ENCODE results near the gene FRMPD4.
"Not testable (repeated sequence)": the region's sequence is repeated elsewhere in the genome, so short reads cannot be mapped to it uniquely, and the experiment has no call there.

The FRMPD4 gene

DNA sequence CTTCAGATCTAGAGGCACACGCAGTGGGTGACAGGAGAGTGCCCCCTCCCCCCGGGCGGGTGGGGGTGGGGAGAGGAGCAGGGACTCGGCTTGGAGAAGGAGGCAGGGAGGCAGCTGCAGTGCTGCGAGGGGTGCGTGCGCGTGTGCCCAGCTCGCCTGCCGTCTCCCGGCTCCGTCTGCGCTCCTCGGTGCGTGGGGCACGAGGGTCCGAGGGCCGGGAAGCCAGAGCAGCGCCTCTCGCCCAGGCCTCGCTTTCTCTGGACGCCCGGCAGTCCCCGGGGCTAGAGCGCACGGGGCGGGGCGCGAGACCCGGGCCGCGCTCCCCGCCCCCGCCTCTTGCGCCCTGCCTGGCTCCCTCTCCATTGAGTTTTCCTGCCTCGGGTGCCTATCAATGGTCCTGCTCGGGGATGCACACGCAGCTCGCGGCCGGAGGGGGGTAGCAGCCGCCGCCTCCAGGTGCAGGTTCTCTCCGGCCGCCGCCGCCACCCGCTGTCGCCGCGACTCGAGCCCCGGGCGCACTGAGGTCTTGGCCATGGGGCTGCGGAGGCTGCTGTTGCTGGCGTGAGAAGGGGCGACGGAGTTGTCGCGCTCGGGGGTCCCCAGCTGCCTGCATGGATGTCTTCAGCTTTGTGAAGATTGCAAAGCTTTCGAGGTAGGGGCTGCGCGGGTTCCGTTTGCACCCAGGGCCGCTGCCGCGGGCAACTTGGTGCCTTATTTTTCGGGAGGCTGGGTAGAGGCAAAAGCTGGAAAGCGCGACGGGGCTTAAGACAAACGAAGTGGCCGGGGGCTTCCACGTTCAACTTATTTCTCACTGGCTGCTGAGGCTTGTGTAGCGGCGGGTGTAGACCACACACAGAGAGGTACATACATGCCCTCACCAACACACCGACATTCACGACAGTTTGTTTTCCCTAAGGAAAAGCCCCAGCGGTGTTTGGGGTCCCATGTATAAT lies at the start of gene FRMPD4:
Gene FRMPD4, plus strand, starts transcription at position 113 of the 953 bp plus-strand sequence. Its CDS starts 499 bp downstream, at position 612.
- no peak for DNase-seq (ENCODE audit: low spot score)

DNA sequence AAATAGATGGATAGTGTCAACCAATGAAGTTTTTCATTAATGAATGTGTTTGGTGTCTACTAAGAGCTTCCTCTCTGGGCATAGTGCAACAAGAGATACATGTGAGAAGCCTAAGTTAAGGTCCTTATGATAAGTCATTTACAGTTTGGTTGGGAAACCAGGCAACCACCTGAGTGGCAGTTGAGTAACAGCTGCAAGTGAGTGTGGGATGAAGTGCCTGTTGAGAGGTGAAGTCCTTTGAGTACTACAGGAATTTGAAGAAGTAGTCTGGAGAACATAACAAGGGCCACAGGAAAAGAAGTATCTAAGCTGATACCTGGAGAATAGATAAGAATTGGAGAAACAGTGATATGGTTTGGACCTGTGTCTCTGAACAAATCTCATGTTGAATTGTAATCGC lies 48.5 kb upstream of the FRMPD4 start:
- DNase-seq (ENCODE audit: low spot score): no peak

DNA sequence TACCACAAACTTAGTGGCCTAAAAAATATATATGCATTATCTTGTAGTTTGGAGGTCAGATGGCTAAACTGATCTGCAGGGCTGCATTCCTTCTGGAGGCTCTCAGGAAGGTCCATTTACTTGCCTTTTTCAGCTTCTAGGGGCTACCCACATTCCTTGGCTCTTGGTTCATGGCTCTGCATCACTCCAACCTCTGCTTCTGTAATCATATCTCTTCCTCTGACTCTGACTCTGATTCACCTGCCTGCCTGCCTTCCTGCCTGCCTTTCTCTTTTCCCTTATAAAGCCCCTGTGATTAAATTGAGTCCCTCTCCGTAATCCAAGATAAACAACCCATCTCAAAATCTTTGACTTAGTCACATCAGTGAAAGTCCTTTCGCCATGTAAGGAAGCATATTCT lies 25.0 kb upstream of the FRMPD4 start:
- DNase-seq (ENCODE audit: low spot score): no peak

DNA sequence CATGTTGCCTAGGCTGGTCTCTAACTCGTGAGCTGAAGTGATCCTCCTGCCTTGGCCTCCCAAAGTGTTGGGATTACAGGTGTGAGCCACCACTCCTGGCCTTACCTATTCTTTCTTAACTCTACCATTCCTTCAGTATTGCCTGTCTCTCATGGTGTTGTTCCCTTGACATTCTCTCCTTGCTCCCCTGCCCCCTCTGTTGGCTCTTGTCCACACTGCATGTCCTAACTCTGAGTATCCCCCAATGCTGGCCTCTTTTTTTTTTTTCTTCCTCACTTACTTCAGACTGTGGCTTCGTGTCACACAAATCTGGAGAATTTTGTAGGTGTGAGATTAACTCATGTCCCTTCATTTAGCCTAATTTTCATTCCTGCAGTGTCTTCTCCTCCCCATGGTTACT lies 22.9 kb upstream of the FRMPD4 start:
- DNase-seq (ENCODE audit: low spot score): no peak

DNA sequence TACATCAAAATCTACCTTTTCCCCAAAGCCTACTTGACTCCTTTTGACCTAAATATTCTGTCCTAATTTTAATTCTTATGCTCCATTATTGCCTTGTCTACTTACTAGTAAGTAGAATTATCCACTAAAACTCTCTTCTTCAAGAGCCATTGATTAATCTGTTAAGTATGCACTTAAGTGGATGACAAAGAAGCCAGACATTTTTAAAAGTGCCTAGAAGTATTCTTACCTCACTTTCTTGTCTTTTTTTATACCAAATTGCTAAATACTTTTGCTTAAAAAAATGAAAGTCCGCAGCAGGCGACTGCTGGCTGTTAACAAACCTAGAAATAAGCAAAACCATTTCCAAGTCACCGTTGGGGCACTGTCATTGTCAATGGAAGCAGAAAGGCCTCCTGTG lies 20.1 kb upstream of the FRMPD4 start:
- DNase-seq (ENCODE audit: low spot score): no peak

DNA sequence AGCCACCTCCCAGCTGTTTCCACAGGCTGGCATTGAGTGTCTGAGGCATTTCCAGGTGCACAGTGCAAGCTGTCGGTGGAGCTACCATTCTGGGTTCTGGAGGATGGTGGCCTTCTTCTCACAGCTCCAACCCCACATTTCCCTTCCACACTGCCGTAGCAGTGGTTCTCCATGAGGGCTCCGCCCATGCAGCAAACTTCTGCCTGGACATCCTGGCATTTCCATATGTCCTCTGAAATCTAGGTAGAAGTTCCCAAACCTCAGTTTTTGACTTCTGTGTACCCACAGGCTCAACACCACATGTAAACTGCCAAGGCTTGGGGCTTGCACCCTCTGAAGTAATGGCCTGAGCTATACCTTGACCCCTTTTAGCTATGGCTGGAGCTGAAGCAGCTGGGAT lies 10.3 kb upstream of the FRMPD4 start:
- DNase-seq (ENCODE audit: low spot score): no peak

DNA sequence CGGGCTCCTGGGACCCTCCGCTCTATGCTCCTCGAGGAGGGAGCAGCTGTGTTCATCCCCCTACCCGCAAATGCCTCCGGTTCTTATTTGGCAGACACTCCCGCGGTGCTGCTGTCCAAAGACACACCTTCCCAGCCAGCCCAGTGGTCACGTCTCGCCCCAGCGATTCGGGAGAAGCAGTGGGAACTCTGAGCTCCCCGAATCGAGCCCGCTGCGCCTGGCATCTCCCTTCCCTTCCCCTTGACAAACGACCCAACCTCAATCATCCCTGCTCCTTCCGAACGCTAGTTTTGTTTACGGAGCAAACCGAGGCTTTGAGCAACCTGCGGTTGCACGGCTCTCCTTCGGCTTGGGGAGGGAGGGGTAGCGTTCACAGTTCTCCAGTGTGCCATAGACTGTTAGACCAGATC lies 317 bp upstream of the FRMPD4 start:
- DNase-seq (ENCODE audit: low spot score): no peak

DNA sequence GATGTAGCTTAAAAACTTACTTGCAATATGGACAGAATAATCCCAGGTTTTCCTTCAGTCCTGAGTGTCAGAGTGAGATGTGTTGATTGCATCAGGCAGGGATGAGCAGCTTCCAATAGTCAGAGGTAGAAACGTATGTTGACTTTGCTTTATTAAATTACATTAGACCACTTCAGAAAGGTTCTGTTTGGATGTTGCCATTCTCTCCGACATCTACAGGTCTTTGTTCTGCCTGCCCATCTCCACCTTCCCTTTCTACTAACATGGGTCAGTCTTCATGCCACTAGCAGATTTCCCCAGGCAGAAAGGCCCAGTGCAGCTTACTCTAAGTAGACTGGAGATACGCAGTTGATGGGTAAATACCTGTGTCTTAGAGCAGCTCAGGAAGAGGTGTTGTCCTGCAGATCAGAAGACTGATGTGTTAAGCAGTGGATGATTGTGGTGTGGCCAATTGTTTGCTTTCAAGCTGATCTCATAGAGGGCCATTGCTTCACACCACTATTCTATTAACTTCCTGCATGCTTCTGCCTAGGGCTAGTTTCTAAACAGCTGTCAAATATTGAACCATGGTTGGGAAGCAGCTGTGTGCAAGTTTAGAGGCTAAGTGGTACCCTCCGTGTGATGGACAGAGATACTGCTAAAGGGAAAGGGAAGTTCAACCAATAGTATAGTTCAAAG lies 1.8 kb downstream of the FRMPD4 start:
- no peak for DNase-seq (ENCODE audit: low spot score)

DNA sequence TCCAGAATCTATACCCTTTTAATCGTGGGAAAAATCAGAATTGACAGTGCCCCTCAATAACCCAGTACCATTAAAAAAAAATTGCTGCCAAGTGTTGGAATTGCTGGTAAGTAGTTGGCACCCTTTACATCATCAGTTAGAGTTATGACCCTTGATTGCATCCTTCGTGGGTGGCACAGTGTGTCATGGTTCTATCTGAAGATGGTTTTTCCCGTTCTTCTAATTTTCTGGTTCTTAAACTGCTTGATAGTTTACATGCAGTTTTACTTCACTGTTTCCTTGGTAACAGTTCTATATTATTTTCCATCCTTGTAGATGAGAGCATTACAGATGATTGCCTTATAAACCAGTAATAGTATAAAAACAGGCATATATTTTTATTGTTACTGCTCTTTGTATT lies 3.2 kb downstream of the FRMPD4 start:
- no peak for DNase-seq (ENCODE audit: low spot score)

DNA sequence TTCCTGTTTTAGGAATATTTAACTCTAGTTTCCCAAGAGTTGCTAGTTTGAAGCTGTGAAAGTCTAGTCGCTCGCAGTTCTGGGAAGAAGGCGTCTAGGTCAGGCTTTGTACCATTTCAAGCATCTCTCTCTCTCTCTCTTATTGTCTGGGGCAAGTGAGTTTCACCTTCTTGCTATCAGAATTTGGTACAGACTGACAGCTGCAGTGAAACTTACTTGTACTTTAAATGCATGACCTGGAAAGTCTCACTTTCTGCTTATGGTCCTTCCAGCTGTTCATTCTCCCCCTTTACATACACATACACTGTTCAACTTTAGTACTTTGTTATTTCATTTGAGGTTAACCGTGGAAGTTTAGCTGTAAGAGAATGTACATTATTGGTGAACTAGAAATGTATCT lies 4.4 kb downstream of the FRMPD4 start:
- DNase-seq (ENCODE audit: low spot score): no peak

DNA sequence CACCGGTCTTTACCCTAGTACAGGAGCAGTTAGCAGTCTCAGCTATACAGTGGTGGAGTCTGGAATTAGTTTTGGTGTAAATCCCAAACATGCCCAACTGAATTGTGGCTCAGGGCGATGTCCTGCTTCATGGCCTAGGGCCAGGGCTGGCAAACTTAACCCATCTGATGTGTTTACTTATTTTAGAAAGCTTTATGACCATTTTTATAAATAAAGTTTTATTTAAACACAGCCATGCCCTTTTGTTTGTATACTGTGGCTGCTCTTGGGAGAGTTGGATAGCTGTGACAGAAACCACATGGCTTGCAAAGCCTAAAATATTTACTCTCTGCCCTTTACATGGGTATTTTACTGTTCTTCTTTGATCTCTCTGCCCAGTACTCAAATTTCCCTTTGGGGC lies 7.1 kb downstream of the FRMPD4 start:
- no peak for DNase-seq (ENCODE audit: low spot score)

DNA sequence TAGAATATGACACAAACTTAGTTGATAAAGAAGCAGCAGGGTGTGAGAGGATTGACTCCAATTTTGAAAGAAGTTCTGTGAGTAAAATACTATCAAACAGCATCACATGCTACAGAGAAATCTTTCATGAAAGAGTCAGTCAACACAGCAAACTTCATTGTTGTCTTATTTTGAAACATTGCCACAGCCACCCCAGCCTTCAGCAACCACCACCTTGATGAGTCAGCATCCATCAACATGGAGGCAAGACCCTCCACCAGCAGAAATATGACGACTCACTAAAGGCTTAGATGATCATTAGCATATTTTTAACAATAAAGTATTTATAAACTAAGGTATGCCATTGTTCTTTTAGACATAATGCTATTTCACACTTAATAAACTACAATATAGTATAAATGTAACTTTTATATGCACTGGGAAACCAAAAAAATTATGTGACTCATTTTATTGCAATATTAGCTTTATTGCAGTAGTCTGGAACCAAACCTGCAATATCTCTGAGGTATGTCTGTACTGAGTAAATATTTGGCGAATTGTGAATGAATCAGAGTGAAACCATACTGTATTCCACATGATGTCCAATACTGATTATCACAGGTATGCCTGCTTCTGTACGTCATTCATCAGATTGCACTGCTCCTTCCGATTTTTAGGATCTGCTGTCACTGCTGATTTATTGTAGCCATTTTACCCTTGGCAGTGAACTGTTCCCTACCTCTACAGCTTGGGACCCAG lies 11.6 kb downstream of the FRMPD4 start:
- DNase-seq (ENCODE audit: low spot score): no peak

DNA sequence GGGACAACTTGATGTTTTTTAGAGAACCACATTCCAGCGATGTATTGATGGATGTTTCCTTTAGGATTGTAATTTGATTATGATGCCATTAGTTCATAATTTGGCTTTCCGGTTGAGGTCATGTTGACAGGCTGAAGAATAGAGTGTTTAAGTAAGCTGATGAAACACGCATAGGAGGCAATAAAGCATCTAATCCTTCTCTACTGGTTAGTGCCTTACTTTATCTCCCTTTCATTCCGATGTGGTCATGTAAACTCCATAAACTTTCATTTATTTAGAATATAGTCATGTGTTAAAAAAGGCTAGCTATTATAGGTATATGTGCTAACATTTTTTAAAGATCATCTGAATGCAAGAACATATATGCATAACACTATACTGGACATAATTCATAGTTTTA lies 15.0 kb downstream of the FRMPD4 start:
- no peak for DNase-seq (ENCODE audit: low spot score)

DNA sequence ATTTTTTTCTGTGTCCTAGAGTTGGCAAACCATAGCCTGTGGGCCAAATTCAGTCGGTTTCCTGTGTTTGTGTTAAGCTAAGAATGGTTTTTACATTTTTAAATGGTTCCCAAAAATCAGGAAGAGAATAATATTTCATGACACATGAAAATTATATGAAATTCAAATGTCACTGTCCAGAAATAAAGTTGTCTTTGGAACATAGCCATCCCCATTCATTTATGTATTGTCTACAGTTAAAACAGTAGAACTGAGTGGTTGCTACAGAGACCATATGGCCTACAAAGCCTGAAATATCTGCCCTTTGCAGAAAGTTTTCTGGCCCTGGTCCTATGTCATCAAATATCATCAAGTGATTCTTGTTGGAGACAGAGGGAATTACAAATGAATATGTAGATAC lies 15.5 kb downstream of the FRMPD4 start:
- no peak for DNase-seq (ENCODE audit: low spot score)

DNA sequence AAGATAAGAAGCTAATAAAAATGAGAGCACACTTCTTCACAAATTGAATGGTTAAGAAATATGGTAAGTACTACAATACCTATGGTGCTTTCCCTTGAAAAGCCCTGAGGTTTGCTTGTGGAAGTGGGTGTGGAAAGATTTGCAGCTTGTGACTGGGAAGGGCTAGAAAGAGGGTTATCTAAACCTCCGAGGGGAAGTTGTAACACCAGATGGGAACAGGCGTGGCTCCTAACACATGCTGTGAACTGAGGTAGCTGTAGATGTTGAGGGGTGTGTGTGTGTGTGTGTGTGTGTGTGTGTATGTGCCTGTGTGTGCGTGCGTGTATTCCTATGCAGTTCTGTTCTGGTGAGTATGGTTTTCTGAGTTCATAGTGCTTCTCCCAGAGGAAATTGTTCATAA lies 21.5 kb downstream of the FRMPD4 start:
- no peak for DNase-seq (ENCODE audit: low spot score)

DNA sequence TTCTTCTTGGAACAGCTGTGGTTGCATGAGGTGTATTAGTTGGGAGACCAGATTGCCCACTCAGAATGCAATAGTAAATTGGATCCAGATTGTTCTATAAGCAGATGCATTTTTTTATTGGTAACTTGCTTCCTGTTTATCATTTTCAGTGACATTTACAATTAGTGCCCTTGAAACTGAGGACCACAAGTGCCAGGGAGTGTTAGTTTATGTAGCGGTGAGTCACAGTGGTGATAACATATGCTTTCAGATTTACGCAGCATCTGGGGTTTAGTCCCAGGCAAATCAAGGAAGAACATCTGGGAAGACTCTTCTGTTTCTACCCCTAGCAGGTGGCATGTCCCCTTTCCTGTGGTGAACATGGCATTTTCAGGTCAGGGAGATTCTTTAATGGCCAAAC lies 24.1 kb downstream of the FRMPD4 start:
- no peak for DNase-seq (ENCODE audit: low spot score)

DNA sequence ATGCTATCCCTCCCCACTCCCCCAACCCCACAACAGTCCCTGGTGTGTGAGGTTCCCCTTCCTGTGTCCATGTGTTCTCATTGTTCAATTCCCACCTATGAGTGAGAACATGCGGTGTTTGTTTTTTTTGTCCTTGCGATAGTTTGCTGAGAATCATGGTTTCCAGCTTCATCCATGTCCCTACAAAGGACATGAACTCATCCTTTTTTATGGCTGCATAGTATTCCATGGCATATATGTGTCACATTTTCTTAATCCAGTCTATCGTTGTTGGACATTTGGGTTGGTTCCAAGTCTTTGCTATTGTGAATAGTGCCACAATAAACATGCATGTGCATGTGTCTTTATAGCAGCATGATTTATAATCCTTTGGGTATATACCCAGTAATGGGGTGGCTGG lies 25.9 kb downstream of the FRMPD4 start:
- not testable (repeated sequence) for DNase-seq (ENCODE audit: low spot score)

DNA sequence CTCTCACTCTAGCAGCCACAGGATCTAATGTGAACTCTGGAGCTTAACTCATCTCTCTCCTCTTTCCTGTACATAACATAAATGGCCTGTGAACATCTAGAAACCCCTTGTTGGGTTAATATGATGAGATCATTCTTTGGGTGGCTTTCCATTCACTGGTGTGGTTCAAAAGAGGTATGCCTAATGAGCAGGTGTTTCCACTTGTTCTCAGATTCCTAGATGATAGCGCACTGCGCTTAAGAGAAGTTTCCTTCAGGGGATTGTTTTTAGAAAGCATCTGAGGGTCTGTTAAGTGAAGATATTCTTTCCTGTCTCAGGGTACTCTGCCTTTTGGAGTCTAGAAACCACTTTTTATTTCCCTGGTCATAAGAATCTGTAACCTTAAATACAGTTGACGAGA lies 32.5 kb downstream of the FRMPD4 start:
- DNase-seq (ENCODE audit: low spot score): no peak

DNA sequence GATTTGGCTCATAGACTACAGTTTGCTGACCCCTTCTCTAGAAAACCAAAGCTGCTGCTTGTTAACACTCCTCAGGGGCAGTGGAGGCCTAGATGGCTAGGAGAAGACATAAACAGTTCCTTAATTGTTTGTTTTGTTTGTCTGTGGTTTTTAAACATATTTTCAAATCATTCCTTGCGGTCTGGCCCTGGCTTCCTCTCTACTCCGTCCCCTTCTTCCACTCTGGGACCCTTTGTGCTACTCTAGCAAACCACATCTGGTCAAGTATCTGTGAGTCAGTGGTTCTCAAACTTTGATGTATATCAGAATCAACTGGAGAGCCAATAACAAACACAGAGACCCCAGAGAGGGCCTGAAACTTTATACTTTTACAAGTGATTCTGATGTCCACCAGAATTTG lies 36.1 kb downstream of the FRMPD4 start:
- DNase-seq (ENCODE audit: low spot score): no peak

DNA sequence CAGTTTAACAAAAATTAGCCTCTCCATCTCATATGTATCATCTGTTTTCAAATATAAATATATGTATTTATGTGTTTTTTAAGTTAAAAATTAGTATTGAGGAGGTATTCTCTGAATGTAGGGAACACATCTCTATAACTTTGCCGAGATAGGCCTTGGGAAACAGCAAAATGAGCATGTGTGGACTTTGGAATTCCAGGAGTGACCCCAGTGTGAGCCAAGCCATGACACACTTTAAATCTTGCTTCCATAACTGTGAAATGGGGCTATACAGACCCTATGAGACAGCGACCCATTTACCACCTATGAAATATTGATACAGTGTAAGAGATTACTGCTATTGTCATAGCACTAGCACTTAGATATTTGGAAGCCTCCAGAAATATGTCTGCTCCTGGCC lies 58.8 kb downstream of the FRMPD4 start:
- no peak for DNase-seq (ENCODE audit: low spot score)

DNA sequence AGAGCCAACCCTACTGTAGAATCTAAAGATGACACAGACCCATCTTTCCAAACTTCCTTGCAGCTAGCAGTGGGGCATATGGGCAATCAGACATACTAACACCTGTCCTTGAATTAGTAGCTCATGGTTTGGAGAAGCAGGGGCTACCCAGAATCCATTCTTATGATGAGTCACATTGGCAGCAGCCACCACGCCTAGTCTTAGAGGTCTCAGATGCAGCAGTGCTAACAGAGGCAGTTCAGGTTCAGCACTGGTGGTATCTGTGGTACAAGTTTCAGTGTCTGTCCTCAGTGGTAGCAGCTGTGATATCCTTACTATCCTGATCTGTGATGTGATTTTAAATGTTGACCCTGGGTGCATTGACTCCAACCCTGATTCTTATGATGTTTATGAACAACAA lies 68.1 kb downstream of the FRMPD4 start:
- no peak for DNase-seq (ENCODE audit: low spot score)

DNA sequence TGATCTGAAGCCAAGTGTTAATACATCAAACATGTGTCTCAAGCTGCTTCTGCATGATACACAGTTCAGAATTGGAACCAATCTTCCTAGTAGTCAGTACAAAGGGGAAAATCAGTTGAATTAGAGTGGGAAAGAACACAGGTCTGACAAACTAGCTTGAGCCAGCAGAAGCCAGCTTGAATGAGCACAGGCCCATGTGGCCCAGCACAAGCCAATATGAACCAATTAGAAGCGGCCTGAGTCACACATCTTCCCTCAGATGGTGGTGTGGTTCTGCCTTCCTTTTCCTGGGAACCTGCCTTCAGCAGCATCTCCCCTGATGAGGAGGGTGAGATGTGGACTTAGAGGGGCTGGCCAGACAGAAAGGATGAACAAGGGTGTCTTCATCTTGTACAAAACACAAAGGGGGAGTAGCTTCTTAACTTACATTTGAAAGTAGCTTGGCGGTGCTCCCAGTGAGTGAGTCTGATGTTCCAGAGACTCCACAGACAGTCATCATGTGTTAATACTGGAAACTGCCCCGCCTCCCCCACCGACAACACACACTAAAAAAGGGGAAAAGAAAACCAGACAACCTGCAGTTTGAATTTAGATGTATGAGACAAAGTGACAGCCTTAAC lies 72.0 kb downstream of the FRMPD4 start:
- DNase-seq (ENCODE audit: low spot score): no peak
